A549 (cell line): ENCODE results near the gene SKAP1. TPM values are rescaled to one million over a fixed set of nuclear protein-coding genes. Genes with fewer than 3 reads are reported as not detected.

Experiments
- ATAC-seq, 2 experiments: fragments of 200-7000 bp in 1 of 2; fragments of >200 bp in 1 of 2; cut with Nextera tagmentation in 1 of 2; cut with Tn5 transposase in 1 of 2; 3 replicates each; pipeline versions ENCODE4 v1.8.0 to v1.9.1; 2018 to 2020; ENCODE audit warnings: mild to moderate bottlenecking in 1 of 2, moderate library complexity in 1 of 2
- CTCF ChIA-PET: fragments of 300-600 bp; sonication (Branson Sonifier 250); formaldehyde crosslinking; extraction: SDS; loops from one replicate; lab custom pipeline; 2021; ENCODE audit warnings: antibody characterized with exemption, inconsistent platforms; lab: Yijun Ruan, JAX
- POLR2A ChIA-PET: fragments of 350-600 bp; formaldehyde crosslinking; extraction: SDS; loops from one replicate; lab custom pipeline; 2021; ENCODE audit warnings: antibody characterized with exemption, inconsistent platforms; lab: Yijun Ruan, JAX
- DNase-seq, 2 experiments: peaks; one replicate each; pipeline versions ENCODE4 v3.0.0 to v3.0.0-alpha.2; 2011 to 2016; ENCODE audit warnings: low read depth in 1 of 2, low spot score in 1 of 2
- FAIRE-seq: peaks from 2 replicates; lab custom pipeline; 2011; peaks lifted over from hg19 to GRCh38; lab: Jason Lieb, UNC
- H3K27ac ChIP-seq, 2 experiments: fragments of >200 bp; sonication (Bioruptor Twin); formaldehyde crosslinking; 3 replicates each; pipeline ENCODE4 v1.5.1; 2016 to 2017
- H3K4me1 ChIP-seq: fragments of >200 bp; sonication (Bioruptor Twin); formaldehyde crosslinking; 3 replicates; pipeline ENCODE4 v1.6.1; 2016
- H3K4me2 ChIP-seq: fragments of >200 bp; sonication (Bioruptor Twin); formaldehyde crosslinking; 3 replicates; pipeline ENCODE4 v1.6.1; 2016
- H3K4me3 ChIP-seq: fragments of >200 bp; sonication (Bioruptor Twin); formaldehyde crosslinking; 3 replicates; pipeline ENCODE4 v1.5.1; 2016
- H3K9me3 ChIP-seq: fragments of >200 bp; sonication (Bioruptor Twin); formaldehyde crosslinking; 3 replicates; pipeline ENCODE4 v1.6.1; 2016
- ATOH8 ChIP-seq: fragments of 250-450 bp; sonication (Bioruptor Pico); IDR thresholded peaks from 2 replicates; pipeline ENCODE4 v1.5.0; 2020; ENCODE audit warnings: low read depth, mild to moderate bottlenecking, moderate library complexity
- CEBPB ChIP-seq, 2 experiments: fragments of >200 bp in 1 of 2; sonication (Bioruptor Twin) in 1 of 2; formaldehyde crosslinking in 1 of 2; IDR thresholded peaks; 2 replicates each; pipeline ENCODE4 v1.6.1; 2012 to 2016
- CHD2 ChIP-seq: fragments of 150-350 bp; IDR thresholded peaks from 2 replicates; pipeline ENCODE4 v1.6.1; 2014; ENCODE audit warnings: low read length; ENCODE audit not compliant: partially characterized antibody
- CHD4 ChIP-seq: fragments of 200-600 bp; sonication (generic); IDR thresholded peaks from 2 replicates; pipeline ENCODE4 v1.6.1; 2016; ENCODE audit warnings: antibody characterized with exemption, mild to moderate bottlenecking, borderline replicate concordance
- EHMT2 ChIP-seq: fragments of 200-600 bp; sonication (generic); IDR thresholded peaks from 2 replicates; pipeline ENCODE4 v1.6.1; 2016; ENCODE audit warnings: antibody characterized with exemption, low read depth, mild to moderate bottlenecking, moderate library complexity
- FOSB ChIP-seq: fragments of 250-450 bp; sonication (Bioruptor Pico); IDR thresholded peaks from 2 replicates; pipeline ENCODE4 v1.5.0; 2020; ENCODE audit warnings: mild to moderate bottlenecking, moderate library complexity
- FOSL2 ChIP-seq, 2 experiments: fragments of 450-650 bp in 1 of 2; fragments of >200 bp in 1 of 2; sonication (Bioruptor Twin) in 1 of 2; formaldehyde crosslinking; IDR thresholded peaks; 2 replicates each; pipeline versions ENCODE4 v1.5.0 to v1.6.1; 2016 to 2020; ENCODE audit warnings: mild to moderate bottlenecking in 1 of 2, moderate library complexity in 1 of 2
- FOXS1 ChIP-seq: fragments of 250-450 bp; sonication (Bioruptor Pico); IDR thresholded peaks from 2 replicates; pipeline ENCODE4 v1.5.0; 2020; ENCODE audit warnings: mild to moderate bottlenecking, moderate library complexity
- HEYL ChIP-seq: fragments of 250-450 bp; sonication (Bioruptor Pico); IDR thresholded peaks from 2 replicates; pipeline ENCODE4 v1.8.0; 2021; ENCODE audit warnings: mild to moderate bottlenecking, moderate library complexity
- HOXA7 ChIP-seq: fragments of 250-450 bp; sonication (Bioruptor Pico); IDR thresholded peaks from 2 replicates; pipeline ENCODE4 v1.5.0; 2020; ENCODE audit warnings: mild to moderate bottlenecking, moderate library complexity
- JUN ChIP-seq, 2 experiments: fragments of >200 bp; sonication (Bioruptor Twin); formaldehyde crosslinking; IDR thresholded peaks; 2 replicates in 1 of 2; 3 replicates in 1 of 2; pipeline ENCODE4 v1.6.1; 2016 to 2017
- JUNB ChIP-seq: fragments of >200 bp; sonication (Bioruptor Twin); formaldehyde crosslinking; IDR thresholded peaks from 2 replicates; pipeline ENCODE4 v1.6.1; 2016
- KDM5A ChIP-seq: fragments of 200-600 bp; sonication (generic); IDR thresholded peaks from 2 replicates; pipeline ENCODE4 v1.6.1; 2016; ENCODE audit warnings: antibody characterized with exemption, mild to moderate bottlenecking
- MYC ChIP-seq: IDR thresholded peaks from 2 replicates; pipeline ENCODE4 v1.6.1; 2012; ENCODE audit warnings: mild to moderate bottlenecking, inconsistent platforms, low read length, improper control_type of control experiment, borderline replicate concordance
- NPAS2 ChIP-seq: fragments of 250-450 bp; sonication (Bioruptor Pico); IDR thresholded peaks from 2 replicates; pipeline ENCODE4 v1.8.0; 2022; ENCODE audit warnings: mild to moderate bottlenecking, moderate library complexity, borderline replicate concordance
- PBX3 ChIP-seq: IDR thresholded peaks from 2 replicates; pipeline ENCODE4 v1.6.1; 2012
- POLR2AphosphoS2 ChIP-seq: conservative IDR thresholded peaks from 2 replicates; pipeline ENCODE4 v1.6.1; 2012; ENCODE audit warnings: low read length, improper control_type of control experiment, inconsistent platforms
- RAD21 ChIP-seq, 2 experiments: fragments of >200 bp in 1 of 2; sonication (Bioruptor Twin) in 1 of 2; formaldehyde crosslinking in 1 of 2; IDR thresholded peaks in 1 of 2; conservative IDR thresholded peaks in 1 of 2; 2 replicates in 1 of 2; 3 replicates in 1 of 2; pipeline ENCODE4 v1.6.1; 2012 to 2018; ENCODE audit warnings: inconsistent platforms in 1 of 2
- RFX5 ChIP-seq: fragments of 450-650 bp; IDR thresholded peaks from 2 replicates; pipeline ENCODE4 v1.7.1; 2014; ENCODE audit warnings: antibody characterized with exemption, mild to moderate bottlenecking, moderate library complexity
- SMC3 ChIP-seq: fragments of >200 bp; sonication (Bioruptor Twin); formaldehyde crosslinking; IDR thresholded peaks from 3 replicates; pipeline ENCODE4 v1.6.1; 2018; ENCODE audit warnings: inconsistent platforms
- TP53 ChIP-seq: fragments of 250-450 bp; sonication (Bioruptor Pico); IDR thresholded peaks from 2 replicates; pipeline ENCODE4 v1.5.0; 2021; ENCODE audit warnings: mild to moderate bottlenecking, moderate library complexity
- ZC3H11A ChIP-seq: fragments of 450-650 bp; IDR thresholded peaks from 2 replicates; pipeline ENCODE4 v1.6.1; 2014; ENCODE audit warnings: antibody characterized with exemption, mild to moderate bottlenecking
- WGBS: methylation state at CpG from one replicate; pipeline ENCODE4 v1.1.6; 2017; ENCODE audit errors: missing lambda C conversion rate; 5-methylcytosine and 5-hydroxymethylcytosine counted together
- polyA plus RNA-seq, 4 experiments: library from polyadenylated mRNA; depleted of rRNA in 3 of 4; stranded (reverse); fragments of >200 nt; fragmentation: RNase III in 1 of 4; extraction: RNeasy Plus Mini Kit Qiagen cat#74134 plus additional on column Dnase treatment in 1 of 4; gene quantifications; 2 replicates in 3 of 4; 3 replicates in 1 of 4; pipeline ENCODE4 v1.2.3, GENCODE V29; 2011 to 2017

Gene SKAP1
- polyA plus RNA-seq, 2 of the 4 experiments (the other 2 are of a cell fraction): 0.14 to 0.78 TPM

GRCh38 chr17:48335146-48335784 is 94.7 kb downstream of the SKAP1 start:
- POLR2A ChIA-PET: no interaction called here
- no peak overlapping the region for H3K27ac ChIP-seq

GRCh38 chr17:48333034-48333530 is 96.9 kb downstream of the SKAP1 start:
- H3K4me3 ChIP-seq: no peak overlapping the region
- peaks cover 24% of the 10 kb centered on the region for H3K4me1 ChIP-seq
- CTCF ChIA-PET: interaction anchor here (0.9 to 4.9 kb wide), 13 partner anchors 11 to 304 kb away, joined by 3 to 84 read pairs (median 5); partner anchors contain the start of gene HOXB9
- DNase-seq: no peak
- TF ChIP-seq RAD21 (conservative IDR thresholded peaks at IDR 0.05 in 1 of 2, IDR thresholded peaks at IDR 0.05 in 1 of 2): no peak
- TF ChIP-seq HEYL (CRISPR knock-in tag): no peak
- no peak for TF ChIP-seq ZC3H11A
- no peak for TF ChIP-seq NPAS2 (CRISPR knock-in tag)
- TF ChIP-seq FOXS1: no peak
- no peak for TF ChIP-seq HOXA7 (CRISPR knock-in tag)
- TF ChIP-seq FOSL2 (IDR thresholded peaks at IDR 0.05): no peak
- TF ChIP-seq FOSL2 (CRISPR knock-in tag; IDR thresholded peaks at IDR 0.05): peak; percentile 32; the same call in 1 of the 2 replicates
- TF ChIP-seq MYC: no peak
- TF ChIP-seq JUN (IDR thresholded peaks at IDR 0.05): no peak
- no peak for TF ChIP-seq EHMT2
- TF ChIP-seq FOSB (CRISPR knock-in tag): no peak
- TF ChIP-seq JUNB: 0 out of 2 replicates have a peak, but pooled peaks have one; percentile 28
- no peak for TF ChIP-seq KDM5A
- peak in 1 of 2 experiments; percentile 60; a peak in 3 of 4 replicates for TF ChIP-seq CEBPB (IDR thresholded peaks at IDR 0.05)
- TF ChIP-seq POLR2AphosphoS2: no peak
- TF ChIP-seq CHD4: no peak
- TF ChIP-seq CHD2: no peak
- no peak for TF ChIP-seq PBX3
- no peak for TF ChIP-seq SMC3
- TF ChIP-seq RFX5: no peak
- ATAC-seq: peak in 1 of 2 experiments; percentile 50; a peak in 2 of 6 replicates
- POLR2A ChIA-PET: no interaction called here
- H3K27ac ChIP-seq: no peak overlapping the region; a peak in 1 of 6 replicates
- H3K9me3 ChIP-seq: no peaks in the 10 kb centered on the region
- WGBS: 25% methylated on average over 1 of the region's 1 CpG
- peak; percentile 83 for FAIRE-seq
- H3K4me2 ChIP-seq: peak overlapping the region; percentile 36

More at GRCh38 chr17:48335146-48335784, 94.7 kb downstream of the SKAP1 start:
- DNase-seq (no peak), FAIRE-seq (peak; percentile 23), ATAC-seq (no peak)
- TF ChIP-seq CHD2: no peak
- TF ChIP-seq PBX3: no peak
- TF ChIP-seq TP53: no peak
- Histone ChIP-seq H3K4me1 (peaks cover 23% of the 10 kb centered on the region), H3K4me2 (no peak overlapping the region), H3K9me3 (no peaks in the 10 kb centered on the region), H3K4me3 (no peak overlapping the region)
- CTCF ChIA-PET: interaction anchor here (0.6 to 4.9 kb wide), 59 partner anchors 9 to 318 kb away, joined by 3 to 84 read pairs (median 4); partner anchors contain the start of gene HOXB9

- POLR2A ChIA-PET: no interaction called here
- Histone ChIP-seq H3K4me3 (no peak overlapping the region), H3K4me2 (peak overlapping the region; percentile 19; the same call in 1 of the 3 replicates), H3K9me3 (no peaks in the 10 kb centered on the region), H3K27ac (no peak overlapping the region), H3K4me1 (peaks cover 24% of the 10 kb centered on the region)
- CTCF ChIA-PET: interaction anchor here (0.6 to 3.9 kb wide), 10 partner anchors 14 to 288 kb away, joined by 3 to 22 read pairs (median 4); no protein-coding TSS in a partner anchor
- no peak for DNase-seq
- WGBS: 70% methylated on average over 4 of the region's 4 CpGs
- FAIRE-seq: no peak
- no peak for ATAC-seq
- TF ChIP-seq FOXS1 (no peak), ATOH8 (CRISPR knock-in tag) (no peak)
Observed at GRCh38 chr17:48330887-48331286, 99.1 kb downstream of the SKAP1 start.
